OCI-LY3 (cell line): ENCODE measurements around the gene SEMA6A.

ENCODE experiments used
- H2AFZ ChIP-seq: fragments of 200-600, 300-600 bp; shearing (Covaris generic); 2 replicates; pipeline ENCODE4 v1.6.0; 2014; ENCODE audit warnings: antibody characterized with exemption, low read depth, low read length
- H3K27ac ChIP-seq: fragments of 200-600, 300-600 bp; sonication (generic); 2 replicates; pipeline ENCODE4 v1.5.1; 2014; ENCODE audit warnings: mild to moderate bottlenecking, low read length, moderate library complexity, mixed read lengths
- H3K27me3 ChIP-seq: fragments of 200-600, 300-600 bp; sonication (generic); 2 replicates; pipeline ENCODE4 v1.6.1; 2014; ENCODE audit warnings: low read depth, low read length, mixed read lengths
- H3K36me3 ChIP-seq: fragments of 200-600, 300-600 bp; sonication (generic); replicated peaks from 2 replicates; pipeline ENCODE3; 2014; ENCODE audit warnings: low read depth, low read length, mixed read lengths
- H3K4me1 ChIP-seq: fragments of 300-600, 200-600 bp; sonication (generic); 2 replicates; pipeline ENCODE4 v1.6.1; 2014; ENCODE audit warnings: low read length, mixed read lengths
- H3K4me2 ChIP-seq: fragments of 200-600, 300-600 bp; sonication (generic); 2 replicates; pipeline ENCODE4 v1.6.1; 2014; ENCODE audit warnings: low read length, mixed read lengths
- H3K4me3 ChIP-seq: fragments of 300-600, 200-600 bp; sonication (generic); 2 replicates; pipeline ENCODE4 v1.5.1; 2014; ENCODE audit warnings: antibody characterized with exemption, mild to moderate bottlenecking, low read length, moderate library complexity
- H3K79me2 ChIP-seq: fragments of 300-600, 200-600 bp; shearing (Covaris generic); 2 replicates; pipeline ENCODE4 v1.6.1; 2014; ENCODE audit warnings: mild to moderate bottlenecking, low read length, mixed read lengths
- H3K9ac ChIP-seq: fragments of 300-600, 200-600 bp; shearing (Covaris generic); 2 replicates; pipeline ENCODE4 v1.6.0; 2014; ENCODE audit warnings: mild to moderate bottlenecking, low read length, moderate library complexity
- H3K9me3 ChIP-seq: fragments of 200-600, 300-600 bp; shearing (Covaris generic); 2 replicates; pipeline ENCODE4 v1.6.1; 2014; ENCODE audit warnings: low read length, mixed read lengths; ENCODE audit not compliant: insufficient read depth
- H4K20me1 ChIP-seq: fragments of 200-600, 300-600 bp; sonication (generic); 2 replicates; pipeline ENCODE4 v1.6.1; 2016; ENCODE audit warnings: low read length, mixed read lengths; ENCODE audit not compliant: insufficient read depth
- CTCF ChIP-seq: fragments of 200-600, 300-600 bp; sonication (generic); IDR thresholded peaks from 2 replicates; pipeline ENCODE4 v1.5.1; 2014; ENCODE audit warnings: antibody characterized with exemption, low read length, low read depth
- EZH2phosphoT487 ChIP-seq: fragments of 200-600 bp; shearing (Covaris generic); IDR thresholded peaks from 2 replicates; pipeline ENCODE4 v1.6.1; 2018; ENCODE audit warnings: antibody characterized with exemption, mixed run types, low read depth

The SEMA6A gene

DNA sequence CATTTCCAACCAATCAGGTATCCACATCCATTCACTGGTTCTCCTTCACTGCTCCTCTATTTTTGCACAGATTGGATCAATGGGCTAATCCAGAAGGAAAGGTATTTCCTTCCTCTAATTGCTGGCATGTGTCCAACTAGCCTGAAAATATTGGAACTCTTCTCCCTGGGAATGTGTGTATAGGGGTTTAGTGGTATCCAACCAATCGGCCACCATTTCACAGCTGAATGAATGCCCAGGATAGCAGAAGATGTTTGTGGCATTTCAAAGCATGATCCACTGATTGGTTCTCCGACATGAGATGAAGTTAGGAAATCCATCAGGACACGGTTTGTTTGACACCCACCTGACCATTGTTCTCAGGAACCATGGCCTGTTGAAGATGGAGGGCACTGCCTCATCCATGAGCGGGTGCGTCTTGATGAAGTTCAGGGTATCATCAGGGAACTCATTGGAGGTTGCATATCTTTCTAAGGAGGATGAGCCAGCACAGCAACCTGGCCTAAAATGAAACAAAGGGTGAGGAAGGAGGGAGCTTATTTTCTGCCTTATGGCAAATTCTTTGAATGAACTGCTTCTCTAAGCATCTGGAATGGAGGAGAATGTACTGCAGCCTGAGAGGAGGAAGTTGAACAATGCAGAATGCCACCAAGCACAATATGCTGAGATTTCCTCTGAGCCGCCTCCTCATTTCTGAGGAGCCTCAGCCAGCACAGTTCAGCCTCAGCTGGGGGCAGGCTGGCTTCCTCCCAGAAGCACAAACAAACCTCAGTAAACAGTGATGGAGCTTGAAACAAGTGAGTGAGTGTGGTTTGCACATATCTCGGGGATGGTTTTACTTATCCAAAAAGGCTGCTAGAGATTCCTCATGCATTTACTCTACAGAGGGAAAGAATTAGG is 94.6 kb downstream of the SEMA6A start:
- H4K20me1 ChIP-seq, result no peaks in the 10 kb centered on the region
- H3K4me1 ChIP-seq, result peaks cover 13% of the 10 kb centered on the region
- H3K9ac ChIP-seq, result no peak overlapping the region
- no peaks in the 10 kb centered on the region for H3K79me2 ChIP-seq
- H3K36me3 ChIP-seq, result peaks cover 19% of the 10 kb centered on the region
- no peak overlapping the region for H3K4me3 ChIP-seq
- H3K27me3 ChIP-seq, result no peaks in the 10 kb centered on the region
- H2AFZ ChIP-seq, result no peak overlapping the region
- H3K9me3 ChIP-seq, result peaks cover 8% of the 10 kb centered on the region; the same call in 1 of the 2 replicates
- TF ChIP-seq CTCF (no peak), EZH2phosphoT487 (no peak)
- no peak overlapping the region for H3K27ac ChIP-seq
- H3K4me2 ChIP-seq, result no peak overlapping the region

DNA sequence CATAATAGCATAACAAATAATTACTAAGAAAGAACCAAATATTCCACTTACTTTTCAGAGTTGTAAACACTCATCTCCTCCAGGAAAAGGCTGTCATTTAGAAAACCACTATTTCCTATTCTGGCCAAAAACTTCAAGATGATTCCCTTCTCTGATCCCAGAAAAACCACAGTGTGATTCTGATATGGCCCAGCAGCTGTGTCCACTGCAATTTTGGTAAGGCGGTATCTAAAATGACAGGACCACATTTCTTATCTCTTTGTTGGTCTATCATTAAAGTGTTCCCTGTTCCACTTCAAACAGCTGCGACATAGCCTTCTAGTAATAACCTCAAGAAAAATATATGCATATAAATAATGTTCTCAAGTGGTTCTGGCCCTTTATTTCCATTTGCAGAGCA is 96.1 kb downstream of the SEMA6A start:
- TF ChIP-seq CTCF, result no peak
- TF ChIP-seq EZH2phosphoT487, result no peak
- no peak overlapping the region for H3K4me2 ChIP-seq

DNA sequence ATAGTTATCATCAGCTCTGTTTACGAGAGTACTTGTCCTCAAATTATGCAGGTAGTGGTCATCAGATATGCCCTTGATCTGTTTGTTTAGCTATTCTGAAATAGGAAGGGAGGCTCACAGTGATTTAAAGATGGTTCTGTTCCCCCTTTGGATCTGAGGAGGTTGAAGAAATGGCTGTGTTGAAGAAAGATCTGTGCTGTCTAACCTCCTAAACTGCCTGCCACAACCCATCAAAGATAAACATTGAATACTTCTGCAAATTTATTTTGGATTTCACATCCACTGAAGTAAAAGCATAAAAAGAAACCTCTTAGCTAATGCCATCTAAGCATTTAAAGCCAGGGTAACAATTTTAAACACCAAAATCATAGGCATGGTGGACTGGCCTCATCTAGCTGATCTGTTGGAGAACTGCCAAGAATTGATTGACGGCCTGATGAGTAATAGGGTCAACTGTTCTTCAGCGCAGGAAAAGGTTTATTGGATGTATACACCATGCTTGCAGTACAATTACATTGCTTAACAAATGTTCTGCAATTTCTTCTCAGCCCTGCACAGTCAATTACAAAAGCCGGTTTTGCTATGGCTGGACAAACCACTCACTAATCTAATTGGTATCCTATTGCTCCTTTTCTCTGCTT is 97.6 kb downstream of the SEMA6A start:
- H3K36me3 ChIP-seq, result peaks cover 19% of the 10 kb centered on the region
- peaks cover 8% of the 10 kb centered on the region; the same call in 1 of the 2 replicates for H3K9me3 ChIP-seq
- no peaks in the 10 kb centered on the region for H3K79me2 ChIP-seq
- H2AFZ ChIP-seq, result no peak overlapping the region
- H4K20me1 ChIP-seq, result no peaks in the 10 kb centered on the region
- peaks cover 16% of the 10 kb centered on the region for H3K4me1 ChIP-seq
- H3K4me3 ChIP-seq, result no peak overlapping the region
- no peaks in the 10 kb centered on the region for H3K27me3 ChIP-seq
- no peak for TF ChIP-seq EZH2phosphoT487
- no peak for TF ChIP-seq CTCF
- no peak overlapping the region for H3K4me2 ChIP-seq
- H3K9ac ChIP-seq, result no peak overlapping the region
- no peak overlapping the region for H3K27ac ChIP-seq

More for the DNA sequence above, 96.1 kb downstream of the SEMA6A start:
- Histone ChIP-seq H3K79me2 (no peaks in the 10 kb centered on the region), H3K9ac (no peak overlapping the region), H3K9me3 (peaks cover 8% of the 10 kb centered on the region; the same call in 1 of the 2 replicates), H3K27me3 (no peaks in the 10 kb centered on the region), H2AFZ (no peak overlapping the region), H3K4me3 (no peak overlapping the region), H3K4me1 (peaks cover 16% of the 10 kb centered on the region), H4K20me1 (no peaks in the 10 kb centered on the region), H3K36me3 (peaks cover 19% of the 10 kb centered on the region), H3K27ac (no peak overlapping the region)

GRCh38 chr5:116475338-116475737 is 99.3 kb downstream of the SEMA6A start:
- Histone ChIP-seq H3K79me2 (no peaks in the 10 kb centered on the region), H3K4me1 (peaks cover 16% of the 10 kb centered on the region), H3K27ac (peak overlapping the region; percentile 29), H3K27me3 (no peaks in the 10 kb centered on the region), H3K9me3 (peaks cover 8% of the 10 kb centered on the region; the same call in 1 of the 2 replicates), H4K20me1 (no peaks in the 10 kb centered on the region), H3K9ac (no peak overlapping the region), H3K36me3 (peaks cover 19% of the 10 kb centered on the region), H3K4me2 (peak overlapping the region; percentile 53), H2AFZ (no peak overlapping the region), H3K4me3 (no peak overlapping the region)
- no peak for TF ChIP-seq EZH2phosphoT487
- TF ChIP-seq CTCF, result no peak
